ENCODE results near the gene SLAMF1.

SLAMF1 gene

GRCh38 chr1:160612613-160613218 is 34.1 kb downstream of the SLAMF1 start:
- no peak overlapping the region for H3K4me3 ChIP-seq (ENCODE audit: control insufficient read depth, low read depth, low read length)
- no peak for DNase-seq (ENCODE audit: low read depth)
- TF ChIP-seq CTCF (IDR thresholded peaks at IDR 0.05; ENCODE audit: control insufficient read depth, insufficient read depth, low read depth, low read length, missing control alignments), result no peak

GRCh38 chr1:160610569-160611242 is 36.1 kb downstream of the SLAMF1 start:
- no peak for DNase-seq (ENCODE audit: low read depth)
- H3K4me3 ChIP-seq (ENCODE audit: control insufficient read depth, low read depth, low read length), result no peak overlapping the region
- TF ChIP-seq CTCF (IDR thresholded peaks at IDR 0.05; ENCODE audit: control insufficient read depth, insufficient read depth, low read depth, low read length, missing control alignments), result no peak

- TF ChIP-seq CTCF (IDR thresholded peaks at IDR 0.05; ENCODE audit: control insufficient read depth, insufficient read depth, low read depth, low read length, missing control alignments), result no peak
- H3K4me3 ChIP-seq (ENCODE audit: control insufficient read depth, low read depth, low read length), result no peak overlapping the region
Observed at GRCh38 chr1:160608941-160609340, 37.9 kb downstream of the SLAMF1 start.

GRCh38 chr1:160608514-160608913 is 38.3 kb downstream of the SLAMF1 start:
- H3K4me3 ChIP-seq (ENCODE audit: control insufficient read depth, low read depth, low read length), result no peak overlapping the region
- no peak for DNase-seq (ENCODE audit: low read depth)
- TF ChIP-seq CTCF (IDR thresholded peaks at IDR 0.05; ENCODE audit: control insufficient read depth, insufficient read depth, low read depth, low read length, missing control alignments), result no peak

More at GRCh38 chr1:160608941-160609340, 37.9 kb downstream of the SLAMF1 start:
- DNase-seq (ENCODE audit: low read depth), result no peak

GRCh38 chr1:160608057-160608456 is 38.8 kb downstream of the SLAMF1 start:
- no peak for DNase-seq (ENCODE audit: low read depth)
- H3K4me3 ChIP-seq (ENCODE audit: control insufficient read depth, low read depth, low read length), result no peak overlapping the region
- no peak for TF ChIP-seq CTCF (IDR thresholded peaks at IDR 0.05; ENCODE audit: control insufficient read depth, insufficient read depth, low read depth, low read length, missing control alignments)

- no peak for TF ChIP-seq CTCF (IDR thresholded peaks at IDR 0.05; ENCODE audit: control insufficient read depth, insufficient read depth, low read depth, low read length, missing control alignments)
- no peak for DNase-seq (ENCODE audit: low read depth)
- H3K4me3 ChIP-seq (ENCODE audit: control insufficient read depth, low read depth, low read length), result no peak overlapping the region
Observed at GRCh38 chr1:160607672-160608032, 39.2 kb downstream of the SLAMF1 start.
